ENCODE results near the gene SELENOS.

GRCh38 chr15:101228313-101228712 is 49.0 kb downstream of the SELENOS start:
- TF ChIP-seq KDM1A (IDR thresholded peaks at IDR 0.05; ENCODE audit: low read depth) (no peak), CHD2 (IDR thresholded peaks at IDR 0.05; ENCODE audit: low read length, partially characterized antibody) (no peak), JUNB (IDR thresholded peaks at IDR 0.05) (no peak), GATA3 (IDR thresholded peaks at IDR 0.05; ENCODE audit: borderline replicate concordance) (no peak), RNF2 (IDR thresholded peaks at IDR 0.05; ENCODE audit: borderline replicate concordance, low read depth) (no peak), MAZ (IDR thresholded peaks at IDR 0.05; ENCODE audit: borderline replicate concordance, low read depth, low read length) (no peak), POLR2A (IDR thresholded peaks at IDR 0.05; ENCODE audit: low read length) (no peak), MYC (IDR thresholded peaks at IDR 0.05; ENCODE audit: borderline replicate concordance, low read length) (no peak)
- TF ChIP-seq, protein P1, sequence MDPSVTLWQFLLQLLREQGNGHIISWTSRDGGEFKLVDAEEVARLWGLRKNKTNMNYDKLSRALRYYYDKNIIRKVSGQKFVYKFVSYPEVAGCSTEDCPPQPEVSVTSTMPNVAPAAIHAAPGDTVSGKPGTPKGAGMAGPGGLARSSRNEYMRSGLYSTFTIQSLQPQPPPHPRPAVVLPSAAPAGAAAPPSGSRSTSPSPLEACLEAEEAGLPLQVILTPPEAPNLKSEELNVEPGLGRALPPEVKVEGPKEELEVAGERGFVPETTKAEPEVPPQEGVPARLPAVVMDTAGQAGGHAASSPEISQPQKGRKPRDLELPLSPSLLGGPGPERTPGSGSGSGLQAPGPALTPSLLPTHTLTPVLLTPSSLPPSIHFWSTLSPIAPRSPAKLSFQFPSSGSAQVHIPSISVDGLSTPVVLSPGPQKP (IDR thresholded peaks at IDR 0.05; ENCODE audit: low read depth, low read length) = no peak
- TF ChIP-seq, protein P2, sequence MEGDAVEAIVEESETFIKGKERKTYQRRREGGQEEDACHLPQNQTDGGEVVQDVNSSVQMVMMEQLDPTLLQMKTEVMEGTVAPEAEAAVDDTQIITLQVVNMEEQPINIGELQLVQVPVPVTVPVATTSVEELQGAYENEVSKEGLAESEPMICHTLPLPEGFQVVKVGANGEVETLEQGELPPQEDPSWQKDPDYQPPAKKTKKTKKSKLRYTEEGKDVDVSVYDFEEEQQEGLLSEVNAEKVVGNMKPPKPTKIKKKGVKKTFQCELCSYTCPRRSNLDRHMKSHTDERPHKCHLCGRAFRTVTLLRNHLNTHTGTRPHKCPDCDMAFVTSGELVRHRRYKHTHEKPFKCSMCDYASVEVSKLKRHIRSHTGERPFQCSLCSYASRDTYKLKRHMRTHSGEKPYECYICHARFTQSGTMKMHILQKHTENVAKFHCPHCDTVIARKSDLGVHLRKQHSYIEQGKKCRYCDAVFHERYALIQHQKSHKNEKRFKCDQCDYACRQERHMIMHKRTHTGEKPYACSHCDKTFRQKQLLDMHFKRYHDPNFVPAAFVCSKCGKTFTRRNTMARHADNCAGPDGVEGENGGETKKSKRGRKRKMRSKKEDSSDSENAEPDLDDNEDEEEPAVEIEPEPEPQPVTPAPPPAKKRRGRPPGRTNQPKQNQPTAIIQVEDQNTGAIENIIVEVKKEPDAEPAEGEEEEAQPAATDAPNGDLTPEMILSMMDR (IDR thresholded peaks at IDR 0.05) = no peak
